ENCODE measurements around the gene ANKS1B. TPM values are rescaled to one million over a fixed set of nuclear protein-coding genes. Genes with fewer than 3 reads are reported as not detected.

Gene ANKS1B
- total RNA-seq, 1 donor from 2014 or later: 8.2 TPM

DNA sequence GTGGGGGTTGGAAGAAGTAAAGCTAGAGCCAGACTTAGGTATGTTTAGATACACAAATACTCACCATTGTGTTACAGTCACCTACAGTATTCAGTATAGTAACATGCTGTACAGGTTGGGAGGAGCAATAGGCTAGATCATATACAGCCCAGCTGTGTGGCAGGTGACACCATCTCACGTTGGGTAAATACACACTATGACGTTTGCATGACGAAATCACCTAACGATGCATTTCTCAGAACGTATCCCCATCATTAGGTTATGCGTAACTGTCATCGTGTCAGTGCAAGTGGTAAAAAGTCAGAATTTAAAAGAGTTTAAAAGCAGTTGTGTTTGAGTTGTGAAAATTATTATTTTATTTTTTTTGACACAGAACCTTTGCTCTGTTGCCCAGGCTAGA, 1172.5 kb downstream of the ANKS1B start:
- Histone ChIP-seq H3K9me3 (no peaks in the 10 kb centered on the region), H3K27ac (no peak overlapping the region), H3K4me1 (no peaks in the 10 kb centered on the region), H3K36me3 (no peaks in the 10 kb centered on the region), H3K27me3 (no peaks in the 10 kb centered on the region), H3K4me3 (no peak overlapping the region)
- no peak for DNase-seq (ENCODE audit: low spot score in 2 of 2)
- intact Hi-C loops (cut with DNase I): no loop called here
- TF ChIP-seq, protein P1, sequence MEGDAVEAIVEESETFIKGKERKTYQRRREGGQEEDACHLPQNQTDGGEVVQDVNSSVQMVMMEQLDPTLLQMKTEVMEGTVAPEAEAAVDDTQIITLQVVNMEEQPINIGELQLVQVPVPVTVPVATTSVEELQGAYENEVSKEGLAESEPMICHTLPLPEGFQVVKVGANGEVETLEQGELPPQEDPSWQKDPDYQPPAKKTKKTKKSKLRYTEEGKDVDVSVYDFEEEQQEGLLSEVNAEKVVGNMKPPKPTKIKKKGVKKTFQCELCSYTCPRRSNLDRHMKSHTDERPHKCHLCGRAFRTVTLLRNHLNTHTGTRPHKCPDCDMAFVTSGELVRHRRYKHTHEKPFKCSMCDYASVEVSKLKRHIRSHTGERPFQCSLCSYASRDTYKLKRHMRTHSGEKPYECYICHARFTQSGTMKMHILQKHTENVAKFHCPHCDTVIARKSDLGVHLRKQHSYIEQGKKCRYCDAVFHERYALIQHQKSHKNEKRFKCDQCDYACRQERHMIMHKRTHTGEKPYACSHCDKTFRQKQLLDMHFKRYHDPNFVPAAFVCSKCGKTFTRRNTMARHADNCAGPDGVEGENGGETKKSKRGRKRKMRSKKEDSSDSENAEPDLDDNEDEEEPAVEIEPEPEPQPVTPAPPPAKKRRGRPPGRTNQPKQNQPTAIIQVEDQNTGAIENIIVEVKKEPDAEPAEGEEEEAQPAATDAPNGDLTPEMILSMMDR (IDR thresholded peaks at IDR 0.05): no peak

- no peaks in the 10 kb centered on the region for H3K9me3 ChIP-seq
- no peak overlapping the region for H3K27ac ChIP-seq
- intact Hi-C loops (cut with DNase I): no loop called here
- TF ChIP-seq, protein P1 (IDR thresholded peaks at IDR 0.05): no peak
- DNase-seq (ENCODE audit: low spot score in 2 of 2): no peak
- H3K4me3 ChIP-seq: no peak overlapping the region
- no peaks in the 10 kb centered on the region for H3K27me3 ChIP-seq
- H3K4me1 ChIP-seq: no peaks in the 10 kb centered on the region
- H3K36me3 ChIP-seq: no peaks in the 10 kb centered on the region
These were observed 1176.4 kb downstream of the ANKS1B start for GRCh38 chr12:98808243-98808875.

DNA sequence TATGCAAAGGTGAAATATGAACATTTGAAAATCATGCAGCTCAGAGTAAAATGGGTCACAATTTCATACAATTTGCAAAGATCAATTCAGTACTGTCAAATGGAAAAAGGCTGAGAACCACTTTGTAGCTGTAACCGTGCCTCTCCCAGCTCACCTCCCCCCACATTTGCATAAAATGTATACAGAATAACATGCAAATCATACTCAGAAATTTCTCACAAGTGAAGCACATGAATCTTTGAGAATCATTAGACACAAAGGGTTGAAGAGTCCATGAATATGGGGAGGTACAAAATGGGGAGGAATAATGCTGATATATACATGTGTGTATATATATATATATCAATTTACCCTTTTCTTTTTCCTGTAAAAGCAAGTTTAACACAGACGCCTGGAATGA, 1177.5 kb downstream of the ANKS1B start:
- Histone ChIP-seq H3K9me3 (no peaks in the 10 kb centered on the region), H3K36me3 (no peaks in the 10 kb centered on the region), H3K27ac (no peak overlapping the region), H3K27me3 (no peaks in the 10 kb centered on the region), H3K4me1 (no peaks in the 10 kb centered on the region), H3K4me3 (no peak overlapping the region)
- no peak for DNase-seq (ENCODE audit: low spot score in 2 of 2)
- TF ChIP-seq, protein P1 (IDR thresholded peaks at IDR 0.05): no peak
- intact Hi-C loops (cut with DNase I): no loop called here

DNA sequence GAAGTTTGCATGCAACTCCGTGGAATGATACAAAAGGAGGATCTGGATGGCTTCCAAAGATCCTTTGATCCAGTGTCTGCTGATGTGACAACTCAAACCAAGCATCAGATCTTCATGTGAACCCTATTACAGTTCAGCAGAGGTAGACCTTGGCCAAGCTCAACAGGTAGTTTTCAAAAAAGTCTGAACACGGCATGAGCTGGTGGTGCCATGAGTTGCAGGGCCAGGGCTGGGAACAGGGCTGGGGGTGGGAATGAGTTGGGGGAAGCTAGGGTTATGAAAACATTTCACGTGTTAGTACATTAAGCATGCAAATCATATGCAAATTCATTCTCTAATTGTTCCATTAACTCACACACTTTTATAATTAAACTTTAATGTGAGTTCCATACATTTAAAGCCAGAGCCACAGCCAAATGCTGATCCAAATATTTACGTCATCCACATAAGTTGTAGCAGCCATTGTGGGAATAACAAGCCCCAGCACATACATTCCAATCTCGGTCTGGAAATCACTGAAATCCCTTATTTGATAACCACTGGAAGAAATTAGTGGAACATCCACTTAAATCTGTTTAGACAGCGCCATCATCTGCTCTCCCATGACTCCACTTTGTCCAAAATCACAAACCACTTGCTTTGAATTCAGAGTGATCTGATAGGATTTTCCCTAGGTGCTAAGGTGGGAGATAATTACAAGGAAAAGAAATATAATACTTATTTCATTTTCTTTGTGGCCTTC, 1181.1 kb downstream of the ANKS1B start:
- intact Hi-C loops (cut with DNase I): no loop called here
- no peaks in the 10 kb centered on the region for H3K36me3 ChIP-seq
- TF ChIP-seq, protein P1 (IDR thresholded peaks at IDR 0.05): no peak
- no peaks in the 10 kb centered on the region for H3K4me1 ChIP-seq
- no peaks in the 10 kb centered on the region for H3K9me3 ChIP-seq
- no peak overlapping the region for H3K27ac ChIP-seq
- no peak overlapping the region for H3K4me3 ChIP-seq
- DNase-seq (ENCODE audit: low spot score in 2 of 2): no peak
- no peaks in the 10 kb centered on the region for H3K27me3 ChIP-seq

GRCh38 chr12:98799822-98800221, 1184.9 kb downstream of the ANKS1B start:
- no peak overlapping the region for H3K4me3 ChIP-seq
- TF ChIP-seq, protein P1 (IDR thresholded peaks at IDR 0.05): no peak

More at GRCh38 chr12:98799822-98800221, 1184.9 kb downstream of the ANKS1B start:
- Histone ChIP-seq H3K27me3 (no peaks in the 10 kb centered on the region), H3K27ac (no peak overlapping the region), H3K4me1 (no peaks in the 10 kb centered on the region), H3K9me3 (no peaks in the 10 kb centered on the region), H3K36me3 (no peaks in the 10 kb centered on the region)
- no peak for DNase-seq (ENCODE audit: low spot score in 2 of 2)
- intact Hi-C loops (cut with DNase I): no loop called here
